ENCODE results near the gene CHRNE.

- TF ChIP-seq CTCF (IDR thresholded peaks at IDR 0.05; ENCODE audit: low read depth, low read length, poor library complexity, severe bottlenecking) (no peak), EZH2phosphoT487 (IDR thresholded peaks at IDR 0.05; ENCODE audit: borderline replicate concordance, low read length) (no peak)
Observed at GRCh38 chr17:4893272-4893671, 9.6 kb downstream of the CHRNE start.

Measured in DOHH2 (cell line).